Liver (tissue), 3 donors: ENCODE measurements around the gene PCNX2.

Source experiments
- CTCF ChIP-seq: fragments of 150-350 bp; IDR thresholded peaks from 2 replicates; pipeline ENCODE4 v1.5.1; 2017; ENCODE audit warnings: improper control_type of control experiment, low read depth, low read length; ENCODE audit not compliant: missing input control
- EGR1 ChIP-seq, 2 donors: IDR thresholded peaks; 2 replicates each; pipeline ENCODE4 v1.6.1; 2016 to 2018; ENCODE audit warnings: antibody characterized with exemption in 2 of 2, low read depth in 2 of 2
- FOXA1 ChIP-seq: IDR thresholded peaks from 2 replicates; pipeline ENCODE4 v1.6.1; 2016; ENCODE audit warnings: antibody characterized with exemption
- MAX ChIP-seq: IDR thresholded peaks from 2 replicates; pipeline ENCODE4 v1.6.1; 2016; ENCODE audit warnings: antibody characterized with exemption
- RAD21 ChIP-seq, 2 donors: IDR thresholded peaks; 2 replicates each; pipeline ENCODE4 v1.6.1; 2016; ENCODE audit warnings: antibody characterized with exemption in 2 of 2, mild to moderate bottlenecking in 2 of 2
- TAF1 ChIP-seq: conservative IDR thresholded peaks from 2 replicates; pipeline ENCODE4 v1.6.1; 2016; ENCODE audit warnings: antibody characterized with exemption, mild to moderate bottlenecking
- YY1 ChIP-seq: IDR thresholded peaks from 2 replicates; pipeline ENCODE4 v1.6.1; 2016; ENCODE audit warnings: antibody characterized with exemption, mild to moderate bottlenecking
- TF ChIP-seq, protein P1 (sequence below): IDR thresholded peaks from 2 replicates; pipeline ENCODE4 v1.6.1; 2016; ENCODE audit warnings: antibody characterized with exemption, mild to moderate bottlenecking
- TF ChIP-seq, protein P2 (sequence below): IDR thresholded peaks from 2 replicates; pipeline ENCODE4 v1.6.1; 2016; ENCODE audit warnings: antibody characterized with exemption
- donor health status: healthy.
- donor health status: healthy.

GRCh38 chr1:233019778-233020325 is 275.7 kb downstream of the PCNX2 start:
- TF ChIP-seq, protein P1, sequence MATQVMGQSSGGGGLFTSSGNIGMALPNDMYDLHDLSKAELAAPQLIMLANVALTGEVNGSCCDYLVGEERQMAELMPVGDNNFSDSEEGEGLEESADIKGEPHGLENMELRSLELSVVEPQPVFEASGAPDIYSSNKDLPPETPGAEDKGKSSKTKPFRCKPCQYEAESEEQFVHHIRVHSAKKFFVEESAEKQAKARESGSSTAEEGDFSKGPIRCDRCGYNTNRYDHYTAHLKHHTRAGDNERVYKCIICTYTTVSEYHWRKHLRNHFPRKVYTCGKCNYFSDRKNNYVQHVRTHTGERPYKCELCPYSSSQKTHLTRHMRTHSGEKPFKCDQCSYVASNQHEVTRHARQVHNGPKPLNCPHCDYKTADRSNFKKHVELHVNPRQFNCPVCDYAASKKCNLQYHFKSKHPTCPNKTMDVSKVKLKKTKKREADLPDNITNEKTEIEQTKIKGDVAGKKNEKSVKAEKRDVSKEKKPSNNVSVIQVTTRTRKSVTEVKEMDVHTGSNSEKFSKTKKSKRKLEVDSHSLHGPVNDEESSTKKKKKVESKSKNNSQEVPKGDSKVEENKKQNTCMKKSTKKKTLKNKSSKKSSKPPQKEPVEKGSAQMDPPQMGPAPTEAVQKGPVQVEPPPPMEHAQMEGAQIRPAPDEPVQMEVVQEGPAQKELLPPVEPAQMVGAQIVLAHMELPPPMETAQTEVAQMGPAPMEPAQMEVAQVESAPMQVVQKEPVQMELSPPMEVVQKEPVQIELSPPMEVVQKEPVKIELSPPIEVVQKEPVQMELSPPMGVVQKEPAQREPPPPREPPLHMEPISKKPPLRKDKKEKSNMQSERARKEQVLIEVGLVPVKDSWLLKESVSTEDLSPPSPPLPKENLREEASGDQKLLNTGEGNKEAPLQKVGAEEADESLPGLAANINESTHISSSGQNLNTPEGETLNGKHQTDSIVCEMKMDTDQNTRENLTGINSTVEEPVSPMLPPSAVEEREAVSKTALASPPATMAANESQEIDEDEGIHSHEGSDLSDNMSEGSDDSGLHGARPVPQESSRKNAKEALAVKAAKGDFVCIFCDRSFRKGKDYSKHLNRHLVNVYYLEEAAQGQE = no peak
- TF ChIP-seq EGR1 (IDR thresholded peaks at IDR 0.05; ENCODE audit: low read depth in 2 of 2) (no peak), CTCF (no peak), RAD21 (IDR thresholded peaks at IDR 0.05) (no peak), YY1 (no peak), MAX (no peak), FOXA1 (no peak), TAF1 (no peak)
- TF ChIP-seq, protein P2, sequence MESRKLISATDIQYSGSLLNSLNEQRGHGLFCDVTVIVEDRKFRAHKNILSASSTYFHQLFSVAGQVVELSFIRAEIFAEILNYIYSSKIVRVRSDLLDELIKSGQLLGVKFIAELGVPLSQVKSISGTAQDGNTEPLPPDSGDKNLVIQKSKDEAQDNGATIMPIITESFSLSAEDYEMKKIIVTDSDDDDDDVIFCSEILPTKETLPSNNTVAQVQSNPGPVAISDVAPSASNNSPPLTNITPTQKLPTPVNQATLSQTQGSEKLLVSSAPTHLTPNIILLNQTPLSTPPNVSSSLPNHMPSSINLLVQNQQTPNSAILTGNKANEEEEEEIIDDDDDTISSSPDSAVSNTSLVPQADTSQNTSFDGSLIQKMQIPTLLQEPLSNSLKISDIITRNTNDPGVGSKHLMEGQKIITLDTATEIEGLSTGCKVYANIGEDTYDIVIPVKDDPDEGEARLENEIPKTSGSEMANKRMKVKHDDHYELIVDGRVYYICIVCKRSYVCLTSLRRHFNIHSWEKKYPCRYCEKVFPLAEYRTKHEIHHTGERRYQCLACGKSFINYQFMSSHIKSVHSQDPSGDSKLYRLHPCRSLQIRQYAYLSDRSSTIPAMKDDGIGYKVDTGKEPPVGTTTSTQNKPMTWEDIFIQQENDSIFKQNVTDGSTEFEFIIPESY = no peak
